GM12892 (cell line): Measurements from ENCODE around the gene DDHD1.

Experiments used
- DNase-seq: peaks from one replicate; pipeline ENCODE4 v3.0.0; 2011; ENCODE audit not compliant: insufficient read length
- FAIRE-seq: peaks from 2 replicates; lab custom pipeline; 2011; peaks lifted over from hg19 to GRCh38; lab: Jason Lieb, UNC
- POLR2A ChIP-seq: IDR thresholded peaks from 2 replicates; pipeline ENCODE4 v1.6.1; 2011; ENCODE audit warnings: low read depth, low read length, control low read depth
- POLR2AphosphoS5 ChIP-seq: IDR thresholded peaks from 2 replicates; pipeline ENCODE4 v1.6.1; 2011; ENCODE audit warnings: low read depth, low read length, control low read depth
- TAF1 ChIP-seq: IDR thresholded peaks from 2 replicates; pipeline ENCODE4 v1.6.1; 2011; ENCODE audit warnings: low read depth, mild to moderate bottlenecking, control low read depth, low read length, borderline replicate concordance

The DDHD1 gene

GRCh38 chr14:53043027-53043581, 110.0 kb downstream of the DDHD1 start:
- DNase-seq (no peak), FAIRE-seq (no peak)
- TF ChIP-seq POLR2A (no peak), POLR2AphosphoS5 (no peak), TAF1 (no peak)

GRCh38 chr14:53042480-53042879, 110.6 kb downstream of the DDHD1 start:
- FAIRE-seq = no peak

GRCh38 chr14:53041067-53041466, 112.1 kb downstream of the DDHD1 start:
- no peak for DNase-seq
- no peak for FAIRE-seq
- TF ChIP-seq TAF1 = no peak
- no peak for TF ChIP-seq POLR2AphosphoS5
- no peak for TF ChIP-seq POLR2A

More at GRCh38 chr14:53042480-53042879, 110.6 kb downstream of the DDHD1 start:
- no peak for TF ChIP-seq TAF1
- no peak for DNase-seq

DNA sequence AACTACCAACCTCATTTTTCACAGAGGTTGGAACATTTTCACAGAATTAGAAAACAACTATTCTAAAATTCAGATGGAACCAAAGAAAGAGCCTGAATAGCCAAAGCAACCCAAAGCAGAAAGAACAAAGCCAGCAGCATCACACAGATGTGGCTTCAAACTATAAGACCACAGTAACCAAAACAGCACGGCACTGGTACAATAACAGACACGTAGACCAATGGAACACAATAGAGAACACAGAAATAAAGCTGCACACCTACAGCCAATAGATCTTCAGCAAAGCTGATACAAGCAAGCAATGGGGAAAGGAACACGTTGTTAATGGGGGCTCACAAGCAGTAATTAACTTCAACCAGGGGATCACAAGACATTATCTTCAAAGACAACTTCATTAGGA, 114.5 kb downstream of the DDHD1 start:
- no peak for FAIRE-seq
- TF ChIP-seq TAF1 = no peak
- TF ChIP-seq POLR2A = no peak
- TF ChIP-seq POLR2AphosphoS5 = no peak
- no peak for DNase-seq

GRCh38 chr14:53037016-53037415, 116.1 kb downstream of the DDHD1 start:
- TF ChIP-seq POLR2AphosphoS5 (no peak), TAF1 (no peak), POLR2A (no peak)
- FAIRE-seq (no peak), DNase-seq (no peak)

GRCh38 chr14:53035336-53036210, 117.5 kb downstream of the DDHD1 start:
- DNase-seq (no peak), FAIRE-seq (no peak)
- TF ChIP-seq POLR2A (no peak), TAF1 (no peak), POLR2AphosphoS5 (no peak)

- no peak for DNase-seq
- peak; percentile 60 for FAIRE-seq
- TF ChIP-seq POLR2AphosphoS5 (no peak), POLR2A (no peak), TAF1 (no peak)
These were observed 118.4 kb downstream of the DDHD1 start for GRCh38 chr14:53034688-53035230.

GRCh38 chr14:53034036-53034435, 119.1 kb downstream of the DDHD1 start:
- DNase-seq (no peak), FAIRE-seq (no peak)
- TF ChIP-seq POLR2A (no peak), POLR2AphosphoS5 (no peak), TAF1 (no peak)

DNA sequence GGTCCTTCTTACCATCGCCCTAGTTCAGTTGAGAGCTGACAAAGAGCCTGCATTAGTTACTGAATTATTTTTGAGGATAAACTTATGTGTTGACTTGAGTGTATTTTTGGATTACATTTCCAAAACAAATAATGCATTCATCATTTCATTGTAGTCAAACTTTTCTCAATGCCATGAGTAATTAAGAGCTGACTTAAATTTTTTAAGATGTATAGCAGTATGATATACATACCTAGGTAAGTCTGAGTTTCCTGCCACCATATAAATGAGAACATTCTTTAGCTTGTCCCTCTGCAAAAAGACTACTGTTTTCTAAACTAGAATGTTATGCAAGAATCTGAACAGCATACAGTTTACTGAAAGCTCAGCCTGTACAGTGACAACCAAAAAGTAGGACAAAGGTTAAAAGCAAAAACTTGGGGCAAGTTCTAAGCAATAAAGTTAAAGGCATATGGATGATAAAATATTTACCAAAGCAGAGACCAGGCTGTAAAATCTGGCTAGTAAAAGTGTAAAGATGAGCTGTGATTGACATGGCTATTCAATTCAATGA, 120.2 kb downstream of the DDHD1 start:
- no peak for FAIRE-seq
- DNase-seq = no peak
- no peak for TF ChIP-seq POLR2AphosphoS5
- no peak for TF ChIP-seq TAF1
- no peak for TF ChIP-seq POLR2A

DNA sequence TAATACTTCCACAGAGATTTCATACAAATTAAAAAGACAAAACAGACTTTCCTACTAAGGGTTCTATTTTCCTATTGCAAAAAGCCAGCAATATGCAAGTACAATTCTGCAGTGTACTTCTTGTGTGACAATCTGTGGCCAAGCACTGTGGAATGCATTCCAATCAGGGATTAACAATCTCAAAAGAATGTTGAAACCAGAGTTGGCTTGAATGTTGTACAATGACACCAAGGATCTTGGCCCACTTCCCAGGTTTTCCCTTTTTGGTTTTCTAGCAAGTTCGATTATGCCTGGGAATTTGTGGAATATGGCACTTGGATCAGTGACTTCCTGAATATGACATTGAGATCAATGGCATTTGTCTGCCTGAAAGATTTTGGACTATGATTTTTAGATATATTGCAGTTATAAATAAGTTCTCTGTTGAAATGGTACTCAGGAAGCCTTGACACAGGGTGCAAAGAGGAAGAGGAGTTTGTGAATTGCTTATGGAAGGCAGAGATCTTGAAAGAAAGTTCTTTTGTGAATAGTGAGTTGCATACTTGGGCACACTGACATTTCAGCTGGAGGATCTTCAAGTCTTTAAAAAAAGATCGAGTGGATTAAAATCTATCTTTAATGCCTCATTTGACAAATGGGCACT, 120.8 kb downstream of the DDHD1 start:
- no peak for FAIRE-seq
- no peak for DNase-seq
- TF ChIP-seq POLR2AphosphoS5 (no peak), POLR2A (no peak), TAF1 (no peak)

DNA sequence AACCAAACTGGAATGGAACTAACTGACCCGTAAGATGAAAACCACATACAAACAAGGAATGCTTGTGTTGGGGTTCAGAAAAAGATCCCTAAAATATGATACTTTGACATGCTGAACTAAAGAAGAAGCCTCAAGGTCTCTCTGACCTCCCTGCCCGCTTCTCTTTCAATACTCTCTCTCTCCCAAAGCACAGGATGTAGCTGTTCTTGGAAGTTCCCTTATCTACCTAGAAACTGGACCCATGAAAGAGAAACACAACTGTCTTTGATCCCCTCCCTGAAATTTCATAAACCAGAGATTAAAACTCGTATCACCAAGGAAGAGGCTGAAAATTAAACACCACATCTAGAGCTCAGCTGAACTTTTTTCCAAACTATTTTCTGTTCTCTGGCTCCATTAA, 125.6 kb downstream of the DDHD1 start:
- DNase-seq (no peak), FAIRE-seq (no peak)
- no peak for TF ChIP-seq POLR2A
- no peak for TF ChIP-seq POLR2AphosphoS5
- no peak for TF ChIP-seq TAF1

- FAIRE-seq (no peak), DNase-seq (no peak)
- TF ChIP-seq TAF1 = no peak
- TF ChIP-seq POLR2A = no peak
- TF ChIP-seq POLR2AphosphoS5 = no peak
These were observed 126.1 kb downstream of the DDHD1 start for GRCh38 chr14:53027041-53027440.

GRCh38 chr14:53023325-53023724, 129.8 kb downstream of the DDHD1 start:
- no peak for TF ChIP-seq POLR2A
- no peak for TF ChIP-seq POLR2AphosphoS5
- no peak for TF ChIP-seq TAF1
- FAIRE-seq (no peak), DNase-seq (no peak)
